ENCODE measurements around the gene HPSE. TPM values are rescaled to one million over a fixed set of nuclear protein-coding genes. Genes with fewer than 3 reads are reported as not detected.

HPSE gene
- total and polyA plus RNA-seq, 2 donors (not counting 3 experiments of a cell fraction or from before 2014, with no cell fraction given) = 3.5 to 7.0 TPM

- no peak overlapping the region for H3K27ac ChIP-seq (ENCODE audit: insufficient read depth, low read depth, low read length)
- H3K27me3 ChIP-seq (ENCODE audit: control insufficient read depth in 2 of 2, insufficient read depth in 2 of 2, low read length in 2 of 2) = no peaks in the 10 kb centered on the region
- DNase-seq (ENCODE audit: low read depth, low spot score) = no peak
- no peaks in the 10 kb centered on the region for H4K20me1 ChIP-seq (replicated peaks; ENCODE audit: control insufficient read depth, extremely low read depth, insufficient read depth, low read length)
- peak; percentile 42 for FAIRE-seq
- intact Hi-C loops (cut with micrococcal nuclease) = loop anchor here (1.0 kb wide), 1 partner anchor 120 kb away; the partner anchor contains the start of gene HELQ
- peaks cover 5% of the 10 kb centered on the region for H3K4me1 ChIP-seq (ENCODE audit: control insufficient read depth, extremely low read depth, insufficient read depth, low read length)
- H2AFZ ChIP-seq (ENCODE audit: low read depth, low read length) = no peak overlapping the region
- H3K36me3 ChIP-seq (ENCODE audit: control insufficient read depth in 2 of 2, extremely low read depth in 1 of 2, insufficient read depth in 2 of 2, low read length in 2 of 2) = no peaks in the 10 kb centered on the region
- no peaks in the 10 kb centered on the region for H3K79me2 ChIP-seq (ENCODE audit: control insufficient read depth, insufficient read depth, low read length)
- no peak overlapping the region for H3K4me3 ChIP-seq (replicated peaks in 1 of 3; ENCODE audit: insufficient read depth in 1 of 3, low read depth in 1 of 3, low read length in 3 of 3)
- dilution Hi-C loops (cut with MboI; ENCODE audit: extremely low pct_ligation_motif_present, low sequenced_read_pairs) = no loop called here
- no peaks in the 10 kb centered on the region for H3K9me1 ChIP-seq (replicated peaks; ENCODE audit: control insufficient read depth, extremely low read depth, insufficient read depth, low read length)
- no peak for TF ChIP-seq POLR2A (IDR thresholded peaks at IDR 0.05; ENCODE audit: low read depth, low read length)
- no peak for TF ChIP-seq JUN (IDR thresholded peaks at IDR 0.05; ENCODE audit: borderline replicate concordance, insufficient read depth, insufficient read length, low read depth)
- no peak for TF ChIP-seq CTCF (IDR thresholded peaks at IDR 0.05; ENCODE audit: extremely low read depth in 1 of 2, insufficient read depth in 1 of 2, low read depth in 1 of 2, low read length in 2 of 2)
- no peak for TF ChIP-seq FOS (IDR thresholded peaks at IDR 0.05; ENCODE audit: borderline replicate concordance, insufficient read depth, low read length)
- TF ChIP-seq POLR2AphosphoS5 (IDR thresholded peaks at IDR 0.05; ENCODE audit: insufficient read depth, low read depth, low read length) = no peak
- no peak for TF ChIP-seq MYC (IDR thresholded peaks at IDR 0.05; ENCODE audit: low read depth, low read length)
- no peak for TF ChIP-seq MAX (IDR thresholded peaks at IDR 0.05; ENCODE audit: insufficient read depth, insufficient read length)
- TF ChIP-seq EZH2 (IDR thresholded peaks at IDR 0.05; ENCODE audit: borderline replicate concordance, low read depth, low read length, severe bottlenecking) = no peak
- ChIA-PET CTCF (interaction anchor here (0.9 to 1.0 kb wide), 2 partner anchors 60 to 117 kb away, joined by 3 read pairs; no protein-coding TSS in a partner anchor), POLR2A (interaction anchor here (0.7 kb wide), 1 partner anchor 13 kb away, joined by 3 read pairs; no protein-coding TSS in a partner anchor)
- BruUV-seq (replicated peaks) = no TSS peak
- H3K9ac ChIP-seq (replicated peaks; ENCODE audit: extremely low read depth, insufficient read depth, low read length) = no peak overlapping the region
- H3K4me2 ChIP-seq (ENCODE audit: insufficient read depth, low read length) = no peak overlapping the region
- no peaks in the 10 kb centered on the region for H3K9me3 ChIP-seq (replicated peaks; ENCODE audit: control insufficient read depth, insufficient read depth, low read length)
These were observed 1.1 kb upstream of the HPSE start for GRCh38 chr4:83335701-83336100.
